ENCODE results near the gene TAF6L. TPM values are rescaled to one million over a fixed set of nuclear protein-coding genes. Genes with fewer than 3 reads are reported as not detected.

The TAF6L gene
- total and polyA plus RNA-seq, 2 of the 8 experiments (the other 6 are each of a cell fraction or from before 2014, with no cell fraction given): 24.8 to 31.9 TPM

- TF ChIP-seq, protein P1, sequence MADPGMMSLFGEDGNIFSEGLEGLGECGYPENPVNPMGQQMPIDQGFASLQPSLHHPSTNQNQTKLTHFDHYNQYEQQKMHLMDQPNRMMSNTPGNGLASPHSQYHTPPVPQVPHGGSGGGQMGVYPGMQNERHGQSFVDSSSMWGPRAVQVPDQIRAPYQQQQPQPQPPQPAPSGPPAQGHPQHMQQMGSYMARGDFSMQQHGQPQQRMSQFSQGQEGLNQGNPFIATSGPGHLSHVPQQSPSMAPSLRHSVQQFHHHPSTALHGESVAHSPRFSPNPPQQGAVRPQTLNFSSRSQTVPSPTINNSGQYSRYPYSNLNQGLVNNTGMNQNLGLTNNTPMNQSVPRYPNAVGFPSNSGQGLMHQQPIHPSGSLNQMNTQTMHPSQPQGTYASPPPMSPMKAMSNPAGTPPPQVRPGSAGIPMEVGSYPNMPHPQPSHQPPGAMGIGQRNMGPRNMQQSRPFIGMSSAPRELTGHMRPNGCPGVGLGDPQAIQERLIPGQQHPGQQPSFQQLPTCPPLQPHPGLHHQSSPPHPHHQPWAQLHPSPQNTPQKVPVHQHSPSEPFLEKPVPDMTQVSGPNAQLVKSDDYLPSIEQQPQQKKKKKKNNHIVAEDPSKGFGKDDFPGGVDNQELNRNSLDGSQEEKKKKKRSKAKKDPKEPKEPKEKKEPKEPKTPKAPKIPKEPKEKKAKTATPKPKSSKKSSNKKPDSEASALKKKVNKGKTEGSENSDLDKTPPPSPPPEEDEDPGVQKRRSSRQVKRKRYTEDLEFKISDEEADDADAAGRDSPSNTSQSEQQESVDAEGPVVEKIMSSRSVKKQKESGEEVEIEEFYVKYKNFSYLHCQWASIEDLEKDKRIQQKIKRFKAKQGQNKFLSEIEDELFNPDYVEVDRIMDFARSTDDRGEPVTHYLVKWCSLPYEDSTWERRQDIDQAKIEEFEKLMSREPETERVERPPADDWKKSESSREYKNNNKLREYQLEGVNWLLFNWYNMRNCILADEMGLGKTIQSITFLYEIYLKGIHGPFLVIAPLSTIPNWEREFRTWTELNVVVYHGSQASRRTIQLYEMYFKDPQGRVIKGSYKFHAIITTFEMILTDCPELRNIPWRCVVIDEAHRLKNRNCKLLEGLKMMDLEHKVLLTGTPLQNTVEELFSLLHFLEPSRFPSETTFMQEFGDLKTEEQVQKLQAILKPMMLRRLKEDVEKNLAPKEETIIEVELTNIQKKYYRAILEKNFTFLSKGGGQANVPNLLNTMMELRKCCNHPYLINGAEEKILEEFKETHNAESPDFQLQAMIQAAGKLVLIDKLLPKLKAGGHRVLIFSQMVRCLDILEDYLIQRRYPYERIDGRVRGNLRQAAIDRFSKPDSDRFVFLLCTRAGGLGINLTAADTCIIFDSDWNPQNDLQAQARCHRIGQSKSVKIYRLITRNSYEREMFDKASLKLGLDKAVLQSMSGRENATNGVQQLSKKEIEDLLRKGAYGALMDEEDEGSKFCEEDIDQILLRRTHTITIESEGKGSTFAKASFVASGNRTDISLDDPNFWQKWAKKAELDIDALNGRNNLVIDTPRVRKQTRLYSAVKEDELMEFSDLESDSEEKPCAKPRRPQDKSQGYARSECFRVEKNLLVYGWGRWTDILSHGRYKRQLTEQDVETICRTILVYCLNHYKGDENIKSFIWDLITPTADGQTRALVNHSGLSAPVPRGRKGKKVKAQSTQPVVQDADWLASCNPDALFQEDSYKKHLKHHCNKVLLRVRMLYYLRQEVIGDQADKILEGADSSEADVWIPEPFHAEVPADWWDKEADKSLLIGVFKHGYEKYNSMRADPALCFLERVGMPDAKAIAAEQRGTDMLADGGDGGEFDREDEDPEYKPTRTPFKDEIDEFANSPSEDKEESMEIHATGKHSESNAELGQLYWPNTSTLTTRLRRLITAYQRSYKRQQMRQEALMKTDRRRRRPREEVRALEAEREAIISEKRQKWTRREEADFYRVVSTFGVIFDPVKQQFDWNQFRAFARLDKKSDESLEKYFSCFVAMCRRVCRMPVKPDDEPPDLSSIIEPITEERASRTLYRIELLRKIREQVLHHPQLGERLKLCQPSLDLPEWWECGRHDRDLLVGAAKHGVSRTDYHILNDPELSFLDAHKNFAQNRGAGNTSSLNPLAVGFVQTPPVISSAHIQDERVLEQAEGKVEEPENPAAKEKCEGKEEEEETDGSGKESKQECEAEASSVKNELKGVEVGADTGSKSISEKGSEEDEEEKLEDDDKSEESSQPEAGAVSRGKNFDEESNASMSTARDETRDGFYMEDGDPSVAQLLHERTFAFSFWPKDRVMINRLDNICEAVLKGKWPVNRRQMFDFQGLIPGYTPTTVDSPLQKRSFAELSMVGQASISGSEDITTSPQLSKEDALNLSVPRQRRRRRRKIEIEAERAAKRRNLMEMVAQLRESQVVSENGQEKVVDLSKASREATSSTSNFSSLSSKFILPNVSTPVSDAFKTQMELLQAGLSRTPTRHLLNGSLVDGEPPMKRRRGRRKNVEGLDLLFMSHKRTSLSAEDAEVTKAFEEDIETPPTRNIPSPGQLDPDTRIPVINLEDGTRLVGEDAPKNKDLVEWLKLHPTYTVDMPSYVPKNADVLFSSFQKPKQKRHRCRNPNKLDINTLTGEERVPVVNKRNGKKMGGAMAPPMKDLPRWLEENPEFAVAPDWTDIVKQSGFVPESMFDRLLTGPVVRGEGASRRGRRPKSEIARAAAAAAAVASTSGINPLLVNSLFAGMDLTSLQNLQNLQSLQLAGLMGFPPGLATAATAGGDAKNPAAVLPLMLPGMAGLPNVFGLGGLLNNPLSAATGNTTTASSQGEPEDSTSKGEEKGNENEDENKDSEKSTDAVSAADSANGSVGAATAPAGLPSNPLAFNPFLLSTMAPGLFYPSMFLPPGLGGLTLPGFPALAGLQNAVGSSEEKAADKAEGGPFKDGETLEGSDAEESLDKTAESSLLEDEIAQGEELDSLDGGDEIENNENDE (IDR thresholded peaks at IDR 0.05; ENCODE audit: insufficient replicate concordance, low read length): no peak
- TF ChIP-seq EZH2 (IDR thresholded peaks at IDR 0.05; ENCODE audit: low read depth, low read length, severe bottlenecking) (no peak), SP2 (IDR thresholded peaks at IDR 0.05; ENCODE audit: low read length) (no peak)
Observed at GRCh38 chr11:62725646-62726045, 45.5 kb upstream of the TAF6L start (continued).

Data from H1 (cell line).